ENCODE measurements around the gene PTHLH. TPM values are rescaled to one million over a fixed set of nuclear protein-coding genes. Genes with fewer than 3 reads are reported as not detected.

Gene PTHLH
- total RNA-seq, 1 experiment from 2014 or later = 2.2 TPM

DNA sequence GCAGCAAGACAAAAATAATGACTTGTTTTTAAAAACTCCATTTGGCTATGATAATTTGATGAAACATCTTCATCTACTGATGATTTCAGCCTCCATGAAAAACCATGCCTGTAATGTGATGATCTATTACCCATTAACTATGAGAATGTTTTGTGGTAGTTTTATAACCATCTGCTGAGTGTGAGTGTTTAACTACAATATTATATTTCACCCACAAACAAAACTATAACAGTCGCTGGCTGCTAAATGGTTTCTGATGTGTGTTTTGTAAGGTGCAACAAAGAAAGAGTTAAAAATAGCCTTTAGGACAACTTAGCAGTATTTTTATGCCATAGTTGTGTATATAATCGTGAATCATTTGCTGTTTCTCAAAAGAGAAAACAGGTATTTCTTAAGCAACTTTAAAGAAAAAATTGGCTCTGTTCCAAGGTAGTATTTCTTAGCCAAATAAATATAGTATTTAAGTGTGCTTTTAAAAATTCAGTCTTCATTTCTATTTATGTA is 4.9 kb downstream of the PTHLH start:
- TF ChIP-seq SIN3A (IDR thresholded peaks at IDR 0.05; ENCODE audit: borderline replicate concordance, insufficient read depth, low read depth, low read length) (no peak), TCF7L2 (IDR thresholded peaks at IDR 0.05; ENCODE audit: low read depth, low read length) (no peak), POLR2AphosphoS5 (IDR thresholded peaks at IDR 0.05; ENCODE audit: low read depth, low read length) (no peak)
- TF ChIP-seq, protein P1, sequence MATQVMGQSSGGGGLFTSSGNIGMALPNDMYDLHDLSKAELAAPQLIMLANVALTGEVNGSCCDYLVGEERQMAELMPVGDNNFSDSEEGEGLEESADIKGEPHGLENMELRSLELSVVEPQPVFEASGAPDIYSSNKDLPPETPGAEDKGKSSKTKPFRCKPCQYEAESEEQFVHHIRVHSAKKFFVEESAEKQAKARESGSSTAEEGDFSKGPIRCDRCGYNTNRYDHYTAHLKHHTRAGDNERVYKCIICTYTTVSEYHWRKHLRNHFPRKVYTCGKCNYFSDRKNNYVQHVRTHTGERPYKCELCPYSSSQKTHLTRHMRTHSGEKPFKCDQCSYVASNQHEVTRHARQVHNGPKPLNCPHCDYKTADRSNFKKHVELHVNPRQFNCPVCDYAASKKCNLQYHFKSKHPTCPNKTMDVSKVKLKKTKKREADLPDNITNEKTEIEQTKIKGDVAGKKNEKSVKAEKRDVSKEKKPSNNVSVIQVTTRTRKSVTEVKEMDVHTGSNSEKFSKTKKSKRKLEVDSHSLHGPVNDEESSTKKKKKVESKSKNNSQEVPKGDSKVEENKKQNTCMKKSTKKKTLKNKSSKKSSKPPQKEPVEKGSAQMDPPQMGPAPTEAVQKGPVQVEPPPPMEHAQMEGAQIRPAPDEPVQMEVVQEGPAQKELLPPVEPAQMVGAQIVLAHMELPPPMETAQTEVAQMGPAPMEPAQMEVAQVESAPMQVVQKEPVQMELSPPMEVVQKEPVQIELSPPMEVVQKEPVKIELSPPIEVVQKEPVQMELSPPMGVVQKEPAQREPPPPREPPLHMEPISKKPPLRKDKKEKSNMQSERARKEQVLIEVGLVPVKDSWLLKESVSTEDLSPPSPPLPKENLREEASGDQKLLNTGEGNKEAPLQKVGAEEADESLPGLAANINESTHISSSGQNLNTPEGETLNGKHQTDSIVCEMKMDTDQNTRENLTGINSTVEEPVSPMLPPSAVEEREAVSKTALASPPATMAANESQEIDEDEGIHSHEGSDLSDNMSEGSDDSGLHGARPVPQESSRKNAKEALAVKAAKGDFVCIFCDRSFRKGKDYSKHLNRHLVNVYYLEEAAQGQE (IDR thresholded peaks at IDR 0.05; ENCODE audit: insufficient read depth in 1 of 2, low read depth in 2 of 2, low read length in 1 of 2) = no peak
- TF ChIP-seq, protein P2, sequence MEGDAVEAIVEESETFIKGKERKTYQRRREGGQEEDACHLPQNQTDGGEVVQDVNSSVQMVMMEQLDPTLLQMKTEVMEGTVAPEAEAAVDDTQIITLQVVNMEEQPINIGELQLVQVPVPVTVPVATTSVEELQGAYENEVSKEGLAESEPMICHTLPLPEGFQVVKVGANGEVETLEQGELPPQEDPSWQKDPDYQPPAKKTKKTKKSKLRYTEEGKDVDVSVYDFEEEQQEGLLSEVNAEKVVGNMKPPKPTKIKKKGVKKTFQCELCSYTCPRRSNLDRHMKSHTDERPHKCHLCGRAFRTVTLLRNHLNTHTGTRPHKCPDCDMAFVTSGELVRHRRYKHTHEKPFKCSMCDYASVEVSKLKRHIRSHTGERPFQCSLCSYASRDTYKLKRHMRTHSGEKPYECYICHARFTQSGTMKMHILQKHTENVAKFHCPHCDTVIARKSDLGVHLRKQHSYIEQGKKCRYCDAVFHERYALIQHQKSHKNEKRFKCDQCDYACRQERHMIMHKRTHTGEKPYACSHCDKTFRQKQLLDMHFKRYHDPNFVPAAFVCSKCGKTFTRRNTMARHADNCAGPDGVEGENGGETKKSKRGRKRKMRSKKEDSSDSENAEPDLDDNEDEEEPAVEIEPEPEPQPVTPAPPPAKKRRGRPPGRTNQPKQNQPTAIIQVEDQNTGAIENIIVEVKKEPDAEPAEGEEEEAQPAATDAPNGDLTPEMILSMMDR (IDR thresholded peaks at IDR 0.05) = no peak
- H3K27ac ChIP-seq (ENCODE audit: low read length) = no peak overlapping the region
- no peaks in the 10 kb centered on the region for H3K9me3 ChIP-seq (ENCODE audit: control insufficient read depth, insufficient read depth, low read depth, low read length)
- peaks cover 24% of the 10 kb centered on the region for H3K4me1 ChIP-seq (ENCODE audit: control insufficient read depth, insufficient read depth, low read length)
- ATAC-seq (no peak), DNase-seq (ENCODE audit: low read depth, low spot score) (no peak)
- in situ Hi-C loops (cut with HindIII; ENCODE audit: low pct_unique_long_range_greater_than_20kb, low sequenced_read_pairs) (no loop called here), intact Hi-C loops (cut with micrococcal nuclease; ENCODE audit: unreplicated experiment) (no loop called here)
- no TSS peak for BruUV-seq (replicated peaks)
- CTCF ChIA-PET = no interaction called here
- H3K36me3 ChIP-seq (ENCODE audit: control insufficient read depth, insufficient read depth, low read length) = no peaks in the 10 kb centered on the region
- POLR2A ChIA-PET = no interaction called here
- no peak overlapping the region for H3K4me3 ChIP-seq (ENCODE audit: low read depth in 2 of 2, low read length in 2 of 2)
- H3K27me3 ChIP-seq (ENCODE audit: control insufficient read depth, insufficient read depth, low read length) = peaks cover 14% of the 10 kb centered on the region

DNA sequence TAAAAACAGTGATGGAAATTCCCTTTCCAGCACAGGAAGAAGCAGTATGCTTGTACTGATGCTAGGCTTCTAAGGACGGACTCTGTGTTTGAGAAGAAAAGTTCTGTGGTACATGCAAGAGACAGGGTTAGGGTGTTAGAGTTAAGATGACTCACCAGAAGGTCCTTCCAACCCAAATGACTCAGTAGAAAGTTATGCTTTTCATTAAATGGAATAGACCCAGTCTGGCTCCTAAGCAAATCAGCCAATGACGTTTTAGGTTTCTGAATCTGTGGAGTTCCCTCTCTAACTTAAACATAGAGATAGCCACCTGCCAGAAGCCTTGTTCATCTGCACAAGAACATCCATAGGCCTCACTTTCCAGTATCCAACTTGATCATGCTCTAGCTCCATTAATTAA is 5.7 kb downstream of the PTHLH start:
- DNase-seq (ENCODE audit: low read depth, low spot score) (peak; percentile 94), ATAC-seq (peak; percentile 62)
- in situ Hi-C loops (cut with HindIII; ENCODE audit: low pct_unique_long_range_greater_than_20kb, low sequenced_read_pairs) = no loop called here
- BruUV-seq (replicated peaks) = no TSS peak
- TF ChIP-seq, protein P2 (IDR thresholded peaks at IDR 0.05) = no peak
- TF ChIP-seq, protein P1 (IDR thresholded peaks at IDR 0.05; ENCODE audit: insufficient read depth in 1 of 2, low read depth in 2 of 2, low read length in 1 of 2) = no peak
- TF ChIP-seq TCF7L2 (IDR thresholded peaks at IDR 0.05; ENCODE audit: low read depth, low read length) (no peak), SIN3A (IDR thresholded peaks at IDR 0.05; ENCODE audit: borderline replicate concordance, insufficient read depth, low read depth, low read length) (no peak), POLR2AphosphoS5 (IDR thresholded peaks at IDR 0.05; ENCODE audit: low read depth, low read length) (no peak)
- ChIA-PET POLR2A (no interaction called here), CTCF (no interaction called here)
- Histone ChIP-seq H3K9me3 (ENCODE audit: control insufficient read depth, insufficient read depth, low read depth, low read length) (no peaks in the 10 kb centered on the region), H3K27me3 (ENCODE audit: control insufficient read depth, insufficient read depth, low read length) (peaks cover 12% of the 10 kb centered on the region), H3K4me3 (ENCODE audit: low read depth in 2 of 2, low read length in 2 of 2) (no peak overlapping the region), H3K36me3 (ENCODE audit: control insufficient read depth, insufficient read depth, low read length) (no peaks in the 10 kb centered on the region), H3K4me1 (ENCODE audit: control insufficient read depth, insufficient read depth, low read length) (peaks cover 24% of the 10 kb centered on the region), H3K27ac (ENCODE audit: low read length) (0 out of 2 replicates have a peak overlapping the region, but pooled peaks have one; percentile 18)
- intact Hi-C loops (cut with micrococcal nuclease; ENCODE audit: unreplicated experiment) = no loop called here

All from Panc1 (cell line).